Nephron (organoid): Measurements from ENCODE around the gene E2F6.

ENCODE experiments used
- H3K27ac Mint-ChIP-seq, 3 experiments: 2 replicates each; pipeline ENCODE4 v1.8.0; 2020; ENCODE audit warnings: mixed read lengths in 3 of 3, mild to moderate bottlenecking in 2 of 3, moderate library complexity in 1 of 3
- H3K27me3 Mint-ChIP-seq: 2 replicates; pipeline ENCODE4 v1.8.0; 2021; ENCODE audit warnings: low read depth, mild to moderate bottlenecking, moderate library complexity, mixed read lengths
- H3K36me3 Mint-ChIP-seq: 2 replicates; pipeline ENCODE4 v1.8.0; 2020; ENCODE audit warnings: low read depth, mixed read lengths
- H3K4me1 Mint-ChIP-seq: 2 replicates; pipeline ENCODE4 v1.8.0; 2020; ENCODE audit warnings: mixed read lengths
- H3K4me3 Mint-ChIP-seq, 3 experiments: 2 replicates each; pipeline ENCODE4 v1.8.0; 2020; ENCODE audit warnings: mild to moderate bottlenecking in 3 of 3, mixed read lengths in 3 of 3, moderate library complexity in 2 of 3
- H3K9me3 Mint-ChIP-seq: 2 replicates; pipeline ENCODE4 v1.8.0; 2020; ENCODE audit warnings: mixed read lengths
- TF ChIP-seq, protein P1 (sequence below), 3 experiments: fragments of 200-600 bp; sonication (generic); IDR thresholded peaks; one replicate each; pipeline ENCODE4 v1.5.0; 2021; ENCODE audit warnings: antibody characterized with exemption in 3 of 3; ENCODE audit not compliant: unreplicated experiment in 3 of 3

E2F6 gene

DNA sequence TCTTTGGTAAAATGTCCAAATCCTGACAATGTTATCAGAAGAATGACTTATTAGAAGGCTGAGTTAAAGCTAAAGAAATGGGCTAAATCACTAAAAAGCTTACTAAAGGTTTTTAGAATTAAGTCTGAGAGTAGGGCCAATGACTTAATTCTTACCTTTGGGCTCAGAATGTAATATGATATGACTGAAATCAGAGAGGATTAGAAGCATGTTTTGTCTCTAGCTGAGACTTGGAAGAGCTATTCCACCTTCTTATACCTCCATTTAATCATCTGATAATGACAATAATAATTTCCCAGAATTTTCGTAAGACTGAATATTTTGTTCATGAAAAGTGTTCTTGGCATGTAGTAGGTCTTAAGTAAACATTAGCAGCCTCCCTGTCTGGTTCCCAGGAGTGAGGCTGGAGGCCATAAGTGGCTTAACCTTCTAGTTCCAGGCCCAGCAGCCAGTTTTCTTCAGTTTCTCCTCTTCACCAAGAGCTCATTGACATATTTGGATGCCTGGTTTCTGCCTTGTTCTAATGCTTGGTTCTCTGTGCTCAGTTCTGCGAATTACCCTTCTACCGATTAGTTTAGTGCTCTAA is 25.5 kb upstream of the E2F6 start:
- peaks cover 4% of the 10 kb centered on the region for H3K9me3 Mint-ChIP-seq
- peaks cover 20% of the 10 kb centered on the region for H3K36me3 Mint-ChIP-seq
- no peaks in the 10 kb centered on the region for H3K27me3 Mint-ChIP-seq
- TF ChIP-seq, protein P1, sequence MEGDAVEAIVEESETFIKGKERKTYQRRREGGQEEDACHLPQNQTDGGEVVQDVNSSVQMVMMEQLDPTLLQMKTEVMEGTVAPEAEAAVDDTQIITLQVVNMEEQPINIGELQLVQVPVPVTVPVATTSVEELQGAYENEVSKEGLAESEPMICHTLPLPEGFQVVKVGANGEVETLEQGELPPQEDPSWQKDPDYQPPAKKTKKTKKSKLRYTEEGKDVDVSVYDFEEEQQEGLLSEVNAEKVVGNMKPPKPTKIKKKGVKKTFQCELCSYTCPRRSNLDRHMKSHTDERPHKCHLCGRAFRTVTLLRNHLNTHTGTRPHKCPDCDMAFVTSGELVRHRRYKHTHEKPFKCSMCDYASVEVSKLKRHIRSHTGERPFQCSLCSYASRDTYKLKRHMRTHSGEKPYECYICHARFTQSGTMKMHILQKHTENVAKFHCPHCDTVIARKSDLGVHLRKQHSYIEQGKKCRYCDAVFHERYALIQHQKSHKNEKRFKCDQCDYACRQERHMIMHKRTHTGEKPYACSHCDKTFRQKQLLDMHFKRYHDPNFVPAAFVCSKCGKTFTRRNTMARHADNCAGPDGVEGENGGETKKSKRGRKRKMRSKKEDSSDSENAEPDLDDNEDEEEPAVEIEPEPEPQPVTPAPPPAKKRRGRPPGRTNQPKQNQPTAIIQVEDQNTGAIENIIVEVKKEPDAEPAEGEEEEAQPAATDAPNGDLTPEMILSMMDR (IDR thresholded peaks at IDR 0.05; ENCODE audit: unreplicated experiment in 3 of 3), result no peak
- no peak overlapping the region for H3K27ac Mint-ChIP-seq
- no peak overlapping the region for H3K4me3 Mint-ChIP-seq
- H3K4me1 Mint-ChIP-seq, result peaks cover 6% of the 10 kb centered on the region

- Mint-ChIP-seq H3K4me3 (no peak overlapping the region), H3K36me3 (peaks cover 25% of the 10 kb centered on the region), H3K4me1 (peaks cover 6% of the 10 kb centered on the region), H3K27me3 (no peaks in the 10 kb centered on the region), H3K27ac (no peak overlapping the region), H3K9me3 (peaks cover 4% of the 10 kb centered on the region)
- TF ChIP-seq, protein P1 (IDR thresholded peaks at IDR 0.05; ENCODE audit: unreplicated experiment in 3 of 3), result no peak
These were observed 24.2 kb upstream of the E2F6 start for GRCh38 chr2:11490194-11490593.

GRCh38 chr2:11488809-11489208 is 22.8 kb upstream of the E2F6 start:
- H3K36me3 Mint-ChIP-seq, result peaks cover 25% of the 10 kb centered on the region
- TF ChIP-seq, protein P1 (IDR thresholded peaks at IDR 0.05; ENCODE audit: unreplicated experiment in 3 of 3), result no peak
- no peaks in the 10 kb centered on the region for H3K27me3 Mint-ChIP-seq
- H3K9me3 Mint-ChIP-seq, result peaks cover 4% of the 10 kb centered on the region
- H3K4me1 Mint-ChIP-seq, result peaks cover 11% of the 10 kb centered on the region
- no peak overlapping the region for H3K27ac Mint-ChIP-seq
- no peak overlapping the region for H3K4me3 Mint-ChIP-seq

DNA sequence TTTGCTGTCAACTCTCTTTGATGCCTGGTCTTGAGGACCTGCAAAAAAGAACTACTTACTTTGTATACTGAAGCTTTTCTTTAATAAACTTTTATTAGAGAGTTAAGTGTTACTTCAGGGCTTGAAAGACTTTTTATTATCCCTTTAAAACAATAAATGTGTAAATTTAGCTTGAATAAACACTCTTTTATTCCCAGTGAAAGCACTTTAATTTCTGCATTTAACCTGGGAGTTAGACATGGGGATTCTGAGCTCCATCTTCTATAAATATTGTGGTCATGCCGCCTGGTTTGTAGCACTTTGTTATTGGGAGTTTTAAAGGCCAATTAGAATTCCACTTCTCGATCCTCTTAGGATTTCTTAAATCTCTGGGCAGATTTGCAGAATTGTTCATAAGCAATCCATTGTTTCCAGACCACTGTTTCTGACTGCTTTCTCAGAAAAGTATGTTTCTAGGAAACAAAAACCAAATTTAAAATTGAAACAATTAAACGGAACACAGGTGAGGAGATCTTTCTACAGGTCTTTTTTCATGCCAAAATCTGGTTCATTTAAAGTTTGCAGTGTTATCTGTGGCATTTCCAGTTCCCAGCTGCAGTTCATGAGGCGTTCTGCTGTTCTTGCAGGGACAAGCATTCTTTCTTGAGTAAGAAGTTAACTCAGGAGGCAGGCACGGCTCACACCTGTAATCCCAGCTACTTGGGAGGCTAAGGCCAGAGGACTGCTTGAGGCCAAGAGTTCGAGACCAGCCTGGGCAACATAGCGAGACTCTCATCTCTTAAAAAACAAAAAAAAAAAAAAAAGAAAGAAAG is 18.1 kb upstream of the E2F6 start:
- Mint-ChIP-seq H3K4me3 (peak overlapping the region; percentile 92 to 97 (median 93)), H3K9me3 (no peaks in the 10 kb centered on the region)
- TF ChIP-seq, protein P1 (IDR thresholded peaks at IDR 0.05; ENCODE audit: unreplicated experiment in 3 of 3), result no peak

GRCh38 chr2:11482473-11483035 is 16.6 kb upstream of the E2F6 start:
- Mint-ChIP-seq H3K9me3 (no peaks in the 10 kb centered on the region), H3K27me3 (peaks cover 12% of the 10 kb centered on the region), H3K36me3 (peaks cover 10% of the 10 kb centered on the region), H3K27ac (peak overlapping the region in 2 of 3 experiments; percentile 84 to 91), H3K4me1 (peaks cover 38% of the 10 kb centered on the region), H3K4me3 (peak overlapping the region in 2 of 3 experiments; percentile 92 to 93)
- TF ChIP-seq, protein P1 (IDR thresholded peaks at IDR 0.05; ENCODE audit: unreplicated experiment in 3 of 3), result peak in 1 of 3 experiments; percentile 20

More for the DNA sequence above, 18.1 kb upstream of the E2F6 start:
- Mint-ChIP-seq H3K4me1 (peaks cover 37% of the 10 kb centered on the region), H3K27ac (peak overlapping the region in 2 of 3 experiments; percentile 88 to 91), H3K36me3 (peaks cover 16% of the 10 kb centered on the region), H3K27me3 (peaks cover 12% of the 10 kb centered on the region)
